Naive thymus-derived CD4-positive, alpha-beta T cell (primary cell): ENCODE data around the gene DUOXA2. TPM values are rescaled to one million over a fixed set of nuclear protein-coding genes. Genes with fewer than 3 reads are reported as not detected.
"Not testable (repeated sequence)": the region's sequence is repeated elsewhere in the genome, so short reads cannot be mapped to it uniquely, and the experiment has no call there.

Source experiments
- ATAC-seq: fragments of 150-1000 bp; cut with Tn5 transposase; 2 replicates; pipeline ENCODE4 v1.10.0; 2021; ENCODE audit warnings: mild to moderate bottlenecking, moderate library complexity
- CTCF ChIA-PET: fragments of 350-600 bp; sonication (Branson Sonifier 250); formaldehyde crosslinking; loops from one replicate; lab custom pipeline; 2021; ENCODE audit warnings: antibody characterized with exemption; lab: Charles Lee
- POLR2A ChIA-PET: fragments of 350-600 bp; sonication (Branson Sonifier 250); formaldehyde crosslinking; loops from one replicate; lab custom pipeline; 2021; ENCODE audit warnings: antibody characterized with exemption, inconsistent platforms; lab: Charles Lee
- DNase-seq, 9 donors: peaks; one replicate each; pipeline versions ENCODE4 v3.0.0 to v3.0.0-alpha.2; 2020 to 2022; ENCODE audit warnings: mixed read lengths in 1 of 9
- H3K27ac ChIP-seq: one replicate; pipeline ENCODE4 v1.7.0; 2013; ENCODE audit warnings: mild to moderate bottlenecking, low read depth, low read length, moderate library complexity
- H3K27me3 ChIP-seq, 2 donors: one replicate each; pipeline ENCODE4 v1.7.0; 2013; ENCODE audit warnings: low read length in 2 of 2, mild to moderate bottlenecking in 2 of 2, moderate library complexity in 2 of 2; ENCODE audit not compliant: control insufficient read depth in 2 of 2, insufficient read depth in 2 of 2
- H3K36me3 ChIP-seq, 3 experiments: 1 replicate in 2 of 3; 2 replicates in 1 of 3; pipeline ENCODE4 v1.7.0; 2013; ENCODE audit warnings: low read length in 3 of 3, mild to moderate bottlenecking in 3 of 3, moderate library complexity in 1 of 3; ENCODE audit not compliant: insufficient read depth in 3 of 3, control insufficient read depth in 2 of 3
- H3K4me1 ChIP-seq, 2 donors: one replicate each; pipeline ENCODE4 v1.7.0; 2013; ENCODE audit warnings: low read length in 2 of 2, mild to moderate bottlenecking in 2 of 2, moderate library complexity in 1 of 2; ENCODE audit not compliant: control insufficient read depth in 2 of 2, insufficient read depth in 2 of 2
- H3K4me3 ChIP-seq: 2 replicates; pipeline ENCODE4 v1.7.0; 2013; ENCODE audit warnings: mild to moderate bottlenecking, low read length
- H3K9me3 ChIP-seq, 3 experiments: 1 replicate in 2 of 3; 2 replicates in 1 of 3; pipeline ENCODE4 v1.7.0; 2013; ENCODE audit warnings: low read length in 3 of 3; ENCODE audit not compliant: control insufficient read depth in 2 of 3
- H3K27ac Mint-ChIP-seq, 9 donors: one replicate each; pipeline ENCODE4 v1.8.0; 2020 to 2022; ENCODE audit warnings: mixed read lengths in 9 of 9, mild to moderate bottlenecking in 8 of 9, moderate library complexity in 5 of 9, inconsistent platforms in 2 of 9
- H3K27me3 Mint-ChIP-seq, 5 donors: one replicate each; pipeline ENCODE4 v1.8.0; 2021 to 2022; ENCODE audit warnings: mixed read lengths in 5 of 5, mild to moderate bottlenecking in 1 of 5
- H3K36me3 Mint-ChIP-seq, 5 donors: one replicate each; pipeline ENCODE4 v1.8.0; 2020 to 2022; ENCODE audit warnings: mixed read lengths in 5 of 5, mild to moderate bottlenecking in 3 of 5, inconsistent platforms in 1 of 5
- H3K4me1 Mint-ChIP-seq, 7 donors: one replicate each; pipeline ENCODE4 v1.8.0; 2020 to 2022; ENCODE audit warnings: mixed read lengths in 7 of 7, mild to moderate bottlenecking in 3 of 7, inconsistent platforms in 1 of 7
- H3K4me3 Mint-ChIP-seq, 10 donors: one replicate each; pipeline ENCODE4 v1.8.0; 2020 to 2022; ENCODE audit warnings: mild to moderate bottlenecking in 10 of 10, mixed read lengths in 10 of 10, moderate library complexity in 6 of 10, inconsistent platforms in 2 of 10
- H3K9me3 Mint-ChIP-seq, 11 donors: one replicate each; pipeline ENCODE4 v1.8.0; 2020 to 2022; ENCODE audit warnings: mixed read lengths in 11 of 11, mild to moderate bottlenecking in 4 of 11, inconsistent platforms in 1 of 11, moderate library complexity in 1 of 11
- intact Hi-C, 2 donors: fragments of 100-400 bp; cut with micrococcal nuclease; formaldehyde crosslinking; loops; one replicate each; pipeline ENCODE4 v1.15.1; 2023
- polyA plus RNA-seq, 2 donors: library from polyadenylated mRNA; unstranded; fragments of 300-500 nt; fragmentation: Illumina TruSeq; gene quantifications; one replicate each; pipeline ENCODE4 v1.2.3, GENCODE V29; 2021
- total RNA-seq, 6 experiments: library from RNA in 5 of 6; stranded (reverse) in 5 of 6; gene quantifications; 1 replicate in 5 of 6; 2 replicates in 1 of 6; pipeline ENCODE4 v1.2.3 and lab custom pipeline; 2021 to 2026

Gene DUOXA2
- total and polyA plus RNA-seq, 7 experiments from 2014 or later = not detected

DNA sequence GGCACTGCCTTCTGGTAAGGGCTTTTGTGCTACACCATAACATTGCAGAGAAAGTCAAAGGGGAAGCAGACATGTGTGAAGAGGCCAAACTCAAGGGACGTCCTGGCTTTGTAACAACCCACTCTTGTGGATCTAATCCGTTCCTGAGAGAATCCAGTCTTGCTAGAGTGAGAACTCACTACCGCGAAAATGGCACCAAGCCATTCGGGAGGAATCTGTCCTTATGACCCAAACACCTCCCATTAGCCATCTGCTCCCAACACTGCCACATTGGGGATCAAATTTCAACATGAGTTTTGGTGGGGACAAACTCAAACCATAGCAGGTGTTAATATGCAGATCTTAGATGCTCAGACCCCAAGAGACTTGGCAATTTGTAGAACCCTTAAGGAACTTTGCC lies 34.9 kb upstream of the DUOXA2 start:
- CTCF ChIA-PET, H3K9me3 ChIP-seq, H3K4me1 Mint-ChIP-seq, H3K4me1 ChIP-seq, H3K4me3 Mint-ChIP-seq, H3K9me3 Mint-ChIP-seq, H3K36me3 Mint-ChIP-seq, H3K27ac ChIP-seq, H3K4me3 ChIP-seq, ATAC-seq, intact Hi-C loops, POLR2A ChIA-PET, DNase-seq, H3K27me3 ChIP-seq, H3K36me3 ChIP-seq, H3K27ac Mint-ChIP-seq: not testable (repeated sequence)
- H3K27me3 Mint-ChIP-seq = peaks cover 0 to 12% (median 10%) of the 10 kb centered on the region in 5 donors

DNA sequence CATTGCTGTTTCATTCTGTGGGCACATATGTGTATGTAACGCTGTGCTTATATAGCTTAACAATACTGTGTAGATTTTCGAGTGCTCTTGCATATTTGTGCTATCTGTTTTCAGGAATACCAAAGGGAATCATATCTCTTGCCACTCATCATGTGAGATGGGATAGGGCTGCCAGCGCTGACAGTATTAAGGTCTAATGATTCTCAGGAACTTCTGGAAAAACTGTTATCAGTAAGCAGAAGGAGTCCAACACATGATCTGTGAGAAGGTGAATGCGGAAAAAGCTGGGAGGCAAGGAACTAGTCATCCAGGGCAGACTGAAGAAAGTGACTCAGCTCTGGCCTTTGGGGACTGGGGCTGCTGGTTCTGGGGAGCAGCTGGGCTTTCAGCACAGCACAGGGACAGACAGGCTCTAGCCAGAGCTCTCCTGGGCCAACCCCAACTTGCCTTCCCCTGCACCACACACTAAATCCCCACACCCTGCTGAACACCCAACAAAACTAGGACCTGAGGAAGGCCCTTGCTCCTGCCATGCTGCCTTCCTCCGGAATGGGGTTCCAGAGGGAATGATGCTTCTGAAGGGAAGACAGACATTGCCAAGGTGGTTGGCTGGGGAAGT lies 34.4 kb upstream of the DUOXA2 start:
- DNase-seq, H3K4me1 ChIP-seq, H3K4me3 Mint-ChIP-seq, H3K36me3 ChIP-seq, H3K27ac ChIP-seq, H3K27ac Mint-ChIP-seq, H3K4me1 Mint-ChIP-seq, H3K9me3 ChIP-seq, CTCF ChIA-PET, H3K27me3 ChIP-seq, ATAC-seq, POLR2A ChIA-PET, H3K4me3 ChIP-seq, intact Hi-C loops, H3K9me3 Mint-ChIP-seq, H3K36me3 Mint-ChIP-seq: not testable (repeated sequence)
- H3K27me3 Mint-ChIP-seq = peaks cover 0 to 15% (median 10%) of the 10 kb centered on the region in 5 donors

DNA sequence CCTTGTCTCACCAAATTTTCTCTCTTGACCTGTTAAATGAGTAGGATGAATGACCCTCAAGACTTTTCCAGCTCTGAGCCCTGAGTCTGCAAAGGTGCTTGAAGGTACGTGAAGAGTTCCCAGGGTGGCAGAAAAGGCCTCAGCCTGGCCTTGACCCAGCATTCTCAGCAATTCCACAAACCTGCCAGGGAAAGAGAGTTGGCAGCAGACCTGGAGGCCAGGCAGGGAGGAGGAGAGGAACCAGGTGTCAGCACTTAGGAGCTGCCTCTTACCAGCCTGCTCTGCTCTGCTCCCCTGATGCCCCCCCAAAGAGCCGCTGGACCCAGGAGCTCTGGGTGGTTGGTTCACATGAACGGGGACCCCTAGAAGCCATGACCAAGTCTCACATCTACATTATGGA lies 33.5 kb upstream of the DUOXA2 start:
- DNase-seq, ATAC-seq, H3K27ac ChIP-seq, H3K4me3 Mint-ChIP-seq, H3K4me3 ChIP-seq, H3K9me3 ChIP-seq, H3K36me3 Mint-ChIP-seq, H3K27ac Mint-ChIP-seq, H3K27me3 ChIP-seq, H3K36me3 ChIP-seq, intact Hi-C loops, H3K9me3 Mint-ChIP-seq, H3K4me1 ChIP-seq, CTCF ChIA-PET, H3K4me1 Mint-ChIP-seq, POLR2A ChIA-PET: not testable (repeated sequence)
- peaks cover 0 to 22% (median 14%) of the 10 kb centered on the region in 5 donors for H3K27me3 Mint-ChIP-seq

DNA sequence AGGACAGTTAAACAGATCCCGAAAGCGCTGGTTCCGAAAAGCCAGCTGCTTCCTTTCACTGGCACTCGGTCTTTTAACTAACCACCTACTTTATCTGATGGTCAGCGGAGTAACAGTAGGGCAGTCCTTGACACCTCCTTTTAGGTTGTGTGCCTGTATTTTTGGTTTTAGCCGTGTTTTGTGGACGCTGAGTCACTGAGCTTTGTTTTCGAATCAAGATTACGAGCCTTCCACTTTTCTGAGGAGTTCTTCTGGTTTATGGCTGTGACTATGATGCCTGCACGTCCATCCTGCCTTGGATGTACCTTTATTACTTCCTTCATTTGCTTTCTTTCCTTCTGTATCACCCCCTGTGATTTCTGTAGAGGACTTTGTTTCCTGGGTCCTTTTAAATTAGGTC lies 31.7 kb upstream of the DUOXA2 start:
- H3K9me3 Mint-ChIP-seq, H3K4me1 Mint-ChIP-seq, H3K4me1 ChIP-seq, intact Hi-C loops, CTCF ChIA-PET, DNase-seq, H3K27me3 ChIP-seq, POLR2A ChIA-PET, H3K36me3 Mint-ChIP-seq, H3K4me3 ChIP-seq, H3K9me3 ChIP-seq, H3K27ac Mint-ChIP-seq, H3K36me3 ChIP-seq, H3K4me3 Mint-ChIP-seq, H3K27ac ChIP-seq: not testable (repeated sequence)
- peak; percentile 51 for ATAC-seq
- peaks cover 7 to 30% (median 19%) of the 10 kb centered on the region in 5 donors for H3K27me3 Mint-ChIP-seq

DNA sequence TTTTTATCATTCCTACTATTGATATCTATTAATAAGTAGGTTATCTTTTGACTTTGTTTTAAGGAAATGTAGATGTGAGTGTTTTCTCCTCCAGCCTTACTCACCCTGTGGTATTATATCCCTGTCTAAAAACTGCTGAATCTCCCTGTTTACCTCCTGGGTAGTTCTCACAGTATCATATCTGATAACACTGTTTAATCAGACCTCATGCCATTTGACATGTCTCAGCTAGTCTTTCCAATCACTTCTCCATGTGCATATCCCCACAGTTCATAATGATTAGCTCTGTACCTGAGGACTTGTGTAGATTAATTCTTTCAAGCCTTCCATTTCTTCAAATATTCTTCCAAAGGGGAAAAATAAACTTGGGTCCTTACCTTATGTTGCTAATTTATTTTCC lies 30.9 kb upstream of the DUOXA2 start:
- no peaks in the 10 kb centered on the region for H3K9me3 ChIP-seq
- intact Hi-C loops = no loop called here
- Mint-ChIP-seq H3K27ac (no peak overlapping the region), H3K36me3 (no peaks in the 10 kb centered on the region), H3K9me3 (no peaks in the 10 kb centered on the region), H3K27me3 (peaks cover 7 to 33% (median 24%) of the 10 kb centered on the region in 5 donors), H3K4me1 (no peaks in the 10 kb centered on the region), H3K4me3 (no peak overlapping the region)
- no peak for DNase-seq
- no peak overlapping the region for H3K27ac ChIP-seq
- ATAC-seq = no peak
- ChIA-PET CTCF (no interaction called here), POLR2A (no interaction called here)
- no peaks in the 10 kb centered on the region for H3K4me1 ChIP-seq
- no peaks in the 10 kb centered on the region for H3K36me3 ChIP-seq
- no peaks in the 10 kb centered on the region for H3K27me3 ChIP-seq
- no peak overlapping the region for H3K4me3 ChIP-seq

DNA sequence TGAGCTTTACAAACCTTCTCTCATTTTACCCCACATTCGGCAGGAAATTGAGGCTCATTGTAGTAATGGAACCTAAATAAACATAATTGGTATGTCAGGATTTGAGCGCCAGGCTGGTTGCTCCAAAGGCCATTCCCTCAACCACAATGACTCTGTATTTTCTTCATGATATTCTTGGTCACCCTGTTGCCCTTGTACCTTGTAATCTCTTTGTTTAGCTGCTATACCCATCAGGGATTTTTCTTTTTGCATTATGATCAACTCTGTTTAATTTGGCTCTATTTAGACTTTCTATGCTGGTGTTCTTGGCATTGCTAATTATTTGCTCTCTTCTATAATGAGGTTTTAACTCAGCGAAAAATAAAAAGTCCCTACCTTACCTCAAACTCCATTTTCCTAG lies 30.0 kb upstream of the DUOXA2 start:
- ChIA-PET POLR2A (no interaction called here), CTCF (no interaction called here)
- intact Hi-C loops = no loop called here
- Histone ChIP-seq H3K4me3 (no peak overlapping the region), H3K27ac (no peak overlapping the region), H3K4me1 (no peaks in the 10 kb centered on the region), H3K9me3 (no peaks in the 10 kb centered on the region), H3K36me3 (no peaks in the 10 kb centered on the region), H3K27me3 (no peaks in the 10 kb centered on the region)
- DNase-seq = no peak
- no peaks in the 10 kb centered on the region for H3K4me1 Mint-ChIP-seq
- no peaks in the 10 kb centered on the region for H3K9me3 Mint-ChIP-seq
- H3K27me3 Mint-ChIP-seq = peaks cover 7 to 33% (median 25%) of the 10 kb centered on the region in 5 donors
- H3K36me3 Mint-ChIP-seq = no peaks in the 10 kb centered on the region
- H3K4me3 Mint-ChIP-seq = no peak overlapping the region
- ATAC-seq = no peak
- H3K27ac Mint-ChIP-seq = no peak overlapping the region

DNA sequence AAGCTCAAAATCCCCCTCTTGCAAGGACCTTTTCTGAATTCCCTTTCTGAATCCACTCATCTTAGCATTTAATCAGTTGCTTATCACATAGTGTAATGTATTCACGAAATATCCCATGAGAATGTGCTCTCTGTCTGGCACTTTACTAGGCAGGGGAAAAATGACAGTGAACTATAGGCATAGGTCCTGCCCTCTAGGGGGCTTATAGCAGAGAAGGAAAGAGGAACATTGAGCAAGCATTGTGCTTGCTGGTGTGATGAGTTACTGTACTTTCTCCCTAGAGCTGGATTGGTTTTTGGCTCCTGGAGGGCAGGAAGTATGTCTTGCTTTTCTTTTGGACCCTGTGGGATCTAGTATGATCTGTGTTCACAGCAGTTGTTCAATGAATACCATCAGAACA lies 26.6 kb upstream of the DUOXA2 start:
- intact Hi-C loops = no loop called here
- ATAC-seq (no peak), DNase-seq (no peak)
- Histone ChIP-seq H3K4me1 (no peaks in the 10 kb centered on the region), H3K4me3 (no peak overlapping the region), H3K27ac (no peak overlapping the region), H3K27me3 (no peaks in the 10 kb centered on the region), H3K9me3 (no peaks in the 10 kb centered on the region), H3K36me3 (no peaks in the 10 kb centered on the region)
- ChIA-PET POLR2A (no interaction called here), CTCF (no interaction called here)
- Mint-ChIP-seq H3K4me3 (no peak overlapping the region), H3K36me3 (no peaks in the 10 kb centered on the region), H3K9me3 (peaks cover 0 to 2% (median 0%) of the 10 kb centered on the region in 11 donors), H3K4me1 (no peaks in the 10 kb centered on the region), H3K27me3 (peaks cover 13 to 49% (median 42%) of the 10 kb centered on the region in 5 donors), H3K27ac (no peak overlapping the region)
